ENCODE results near the gene B3GNT5. TPM values are rescaled to one million over a fixed set of nuclear protein-coding genes. Genes with fewer than 3 reads are reported as not detected.

The B3GNT5 gene
- total RNA-seq, 1 experiment from 2014 or later, result 7.7 TPM

GRCh38 chr3:183244219-183244618, 8.8 kb upstream of the B3GNT5 start:
- no peak for TF ChIP-seq ZNF423 (CRISPR knock-in tag; IDR thresholded peaks at IDR 0.05)
- TF ChIP-seq SP1 (CRISPR knock-in tag; conservative IDR thresholded peaks at IDR 0.05), result no peak
- no peak for TF ChIP-seq PRDM15 (CRISPR knock-in tag; IDR thresholded peaks at IDR 0.05)
- TF ChIP-seq PRRX2 (CRISPR knock-in tag; IDR thresholded peaks at IDR 0.05), result no peak
- no peak for TF ChIP-seq NR3C1 (CRISPR knock-in tag; conservative IDR thresholded peaks at IDR 0.05; ENCODE audit: low read depth)
- DNase-seq (ENCODE audit: low spot score), result no peak
- ChIA-PET POLR2A (no interaction called here), CTCF (interaction anchor here (1.2 kb wide), 1 partner anchor 138 kb away, joined by 3 read pairs; no protein-coding TSS in a partner anchor)
- Mint-ChIP-seq H3K4me3 (no peak overlapping the region), H3K36me3 (peaks cover 34% of the 10 kb centered on the region), H3K27me3 (ENCODE audit: low read depth) (peaks cover 7% of the 10 kb centered on the region), H3K27ac (no peak overlapping the region), H3K4me1 (peaks cover 12% of the 10 kb centered on the region), H3K9me3 (peaks cover 36% of the 10 kb centered on the region)
- ATAC-seq, result no peak

DNA sequence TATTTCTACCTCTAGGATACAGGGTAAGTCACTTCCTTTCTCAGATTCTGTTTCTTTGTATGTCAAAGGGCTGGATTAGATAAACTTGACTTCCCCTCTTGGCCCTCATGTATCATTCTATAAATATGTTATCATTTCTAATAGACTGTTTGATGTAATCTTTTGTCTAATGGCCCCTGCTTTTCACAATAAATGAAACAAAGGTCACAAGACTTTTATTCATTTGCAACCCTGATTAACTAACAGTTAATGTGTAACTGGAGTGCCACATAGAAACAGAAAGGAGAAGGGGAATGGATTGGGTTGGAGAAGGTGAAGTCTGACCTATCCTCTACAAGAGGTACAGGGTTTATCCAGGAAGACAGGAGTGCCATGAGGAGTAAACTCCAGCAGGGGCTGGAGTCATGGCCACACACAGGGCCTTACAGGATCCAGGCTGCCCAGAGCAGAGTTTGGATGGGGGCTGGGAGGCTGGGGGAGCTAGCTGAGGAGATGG, 8.0 kb upstream of the B3GNT5 start:
- H3K4me3 Mint-ChIP-seq, result no peak overlapping the region
- TF ChIP-seq, protein P1, sequence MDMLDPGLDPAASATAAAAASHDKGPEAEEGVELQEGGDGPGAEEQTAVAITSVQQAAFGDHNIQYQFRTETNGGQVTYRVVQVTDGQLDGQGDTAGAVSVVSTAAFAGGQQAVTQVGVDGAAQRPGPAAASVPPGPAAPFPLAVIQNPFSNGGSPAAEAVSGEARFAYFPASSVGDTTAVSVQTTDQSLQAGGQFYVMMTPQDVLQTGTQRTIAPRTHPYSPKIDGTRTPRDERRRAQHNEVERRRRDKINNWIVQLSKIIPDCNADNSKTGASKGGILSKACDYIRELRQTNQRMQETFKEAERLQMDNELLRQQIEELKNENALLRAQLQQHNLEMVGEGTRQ (CRISPR knock-in tag; IDR thresholded peaks at IDR 0.05), result no peak
- TF ChIP-seq NR1H2 (CRISPR knock-in tag; IDR thresholded peaks at IDR 0.05) (no peak), KAT7 (CRISPR knock-in tag; IDR thresholded peaks at IDR 0.05; ENCODE audit: borderline replicate concordance) (no peak), STAT6 (CRISPR knock-in tag; conservative IDR thresholded peaks at IDR 0.05; ENCODE audit: low read depth) (no peak), FOXK1 (CRISPR knock-in tag; IDR thresholded peaks at IDR 0.05) (no peak), TEAD4 (CRISPR knock-in tag; IDR thresholded peaks at IDR 0.05) (no peak), FOXP1 (CRISPR knock-in tag; IDR thresholded peaks at IDR 0.05; ENCODE audit: borderline replicate concordance) (no peak), GTF2I (CRISPR knock-in tag; conservative IDR thresholded peaks at IDR 0.05) (no peak)
- TF ChIP-seq, protein P2, sequence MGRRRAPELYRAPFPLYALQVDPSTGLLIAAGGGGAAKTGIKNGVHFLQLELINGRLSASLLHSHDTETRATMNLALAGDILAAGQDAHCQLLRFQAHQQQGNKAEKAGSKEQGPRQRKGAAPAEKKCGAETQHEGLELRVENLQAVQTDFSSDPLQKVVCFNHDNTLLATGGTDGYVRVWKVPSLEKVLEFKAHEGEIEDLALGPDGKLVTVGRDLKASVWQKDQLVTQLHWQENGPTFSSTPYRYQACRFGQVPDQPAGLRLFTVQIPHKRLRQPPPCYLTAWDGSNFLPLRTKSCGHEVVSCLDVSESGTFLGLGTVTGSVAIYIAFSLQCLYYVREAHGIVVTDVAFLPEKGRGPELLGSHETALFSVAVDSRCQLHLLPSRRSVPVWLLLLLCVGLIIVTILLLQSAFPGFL (CRISPR knock-in tag; IDR thresholded peaks at IDR 0.05; ENCODE audit: borderline replicate concordance), result no peak
- peaks cover 32% of the 10 kb centered on the region for H3K9me3 Mint-ChIP-seq
- peaks cover 14% of the 10 kb centered on the region for H3K27me3 Mint-ChIP-seq (ENCODE audit: low read depth)
- CTCF ChIA-PET, result interaction anchor here (1.2 kb wide), 1 partner anchor 137 kb away, joined by 3 read pairs; no protein-coding TSS in a partner anchor
- H3K4me1 Mint-ChIP-seq, result peaks cover 18% of the 10 kb centered on the region
- ATAC-seq (peak; percentile 84), DNase-seq (ENCODE audit: low spot score) (no peak)
- peak overlapping the region; percentile 43; the same call in 1 of the 2 replicates for H3K27ac Mint-ChIP-seq
- POLR2A ChIA-PET, result no interaction called here
- H3K36me3 Mint-ChIP-seq, result peaks cover 34% of the 10 kb centered on the region
